Activated CD4-positive, alpha-beta memory T cell treated with anti-CD3 and anti-CD28 coated beads, Interleukin-2, amount 10 ng/mL, durations not matched to agents 7 days and 5 days (primary cell): Measurements from ENCODE around the gene PRC1. TPM values are rescaled to one million over a fixed set of nuclear protein-coding genes. Genes with fewer than 3 reads are reported as not detected.

Experiments used
- CTCF ChIA-PET: fragments of 350-600 bp; sonication (Branson Sonifier 250); formaldehyde crosslinking; loops from one replicate; lab custom pipeline; 2021; ENCODE audit warnings: antibody characterized with exemption, inconsistent platforms; lab: Charles Lee
- POLR2A ChIA-PET: fragments of 350-600 bp; sonication (Branson Sonifier 250); formaldehyde crosslinking; loops from one replicate; lab custom pipeline; 2021; ENCODE audit warnings: antibody characterized with exemption; lab: Charles Lee
- DNase-seq: peaks from one replicate; pipeline ENCODE4 v3.0.0-alpha.2; 2020
- H3K27ac Mint-ChIP-seq: one replicate; pipeline ENCODE4 v1.8.0; 2021; ENCODE audit warnings: mild to moderate bottlenecking, mixed read lengths
- H3K27me3 Mint-ChIP-seq: one replicate; pipeline ENCODE4 v1.8.0; 2021; ENCODE audit warnings: mixed read lengths
- H3K36me3 Mint-ChIP-seq: one replicate; pipeline ENCODE4 v1.8.0; 2021; ENCODE audit warnings: low read depth, mixed read lengths
- H3K4me1 Mint-ChIP-seq: one replicate; pipeline ENCODE4 v1.8.0; 2021; ENCODE audit warnings: mixed read lengths
- H3K4me3 Mint-ChIP-seq: one replicate; pipeline ENCODE4 v1.8.0; 2021; ENCODE audit warnings: mild to moderate bottlenecking, mixed read lengths
- H3K9me3 Mint-ChIP-seq: one replicate; pipeline ENCODE4 v1.8.0; 2021; ENCODE audit warnings: mixed read lengths
- total RNA-seq, 2 experiments: library from RNA; stranded (reverse); gene quantifications; one replicate each; pipeline ENCODE4 v1.2.3, GENCODE V29; 2021

The PRC1 gene, protein sequence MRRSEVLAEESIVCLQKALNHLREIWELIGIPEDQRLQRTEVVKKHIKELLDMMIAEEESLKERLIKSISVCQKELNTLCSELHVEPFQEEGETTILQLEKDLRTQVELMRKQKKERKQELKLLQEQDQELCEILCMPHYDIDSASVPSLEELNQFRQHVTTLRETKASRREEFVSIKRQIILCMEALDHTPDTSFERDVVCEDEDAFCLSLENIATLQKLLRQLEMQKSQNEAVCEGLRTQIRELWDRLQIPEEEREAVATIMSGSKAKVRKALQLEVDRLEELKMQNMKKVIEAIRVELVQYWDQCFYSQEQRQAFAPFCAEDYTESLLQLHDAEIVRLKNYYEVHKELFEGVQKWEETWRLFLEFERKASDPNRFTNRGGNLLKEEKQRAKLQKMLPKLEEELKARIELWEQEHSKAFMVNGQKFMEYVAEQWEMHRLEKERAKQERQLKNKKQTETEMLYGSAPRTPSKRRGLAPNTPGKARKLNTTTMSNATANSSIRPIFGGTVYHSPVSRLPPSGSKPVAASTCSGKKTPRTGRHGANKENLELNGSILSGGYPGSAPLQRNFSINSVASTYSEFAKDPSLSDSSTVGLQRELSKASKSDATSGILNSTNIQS
- 100 to 1,000 TPM; 158 to 167 TPM for total RNA-seq

DNA sequence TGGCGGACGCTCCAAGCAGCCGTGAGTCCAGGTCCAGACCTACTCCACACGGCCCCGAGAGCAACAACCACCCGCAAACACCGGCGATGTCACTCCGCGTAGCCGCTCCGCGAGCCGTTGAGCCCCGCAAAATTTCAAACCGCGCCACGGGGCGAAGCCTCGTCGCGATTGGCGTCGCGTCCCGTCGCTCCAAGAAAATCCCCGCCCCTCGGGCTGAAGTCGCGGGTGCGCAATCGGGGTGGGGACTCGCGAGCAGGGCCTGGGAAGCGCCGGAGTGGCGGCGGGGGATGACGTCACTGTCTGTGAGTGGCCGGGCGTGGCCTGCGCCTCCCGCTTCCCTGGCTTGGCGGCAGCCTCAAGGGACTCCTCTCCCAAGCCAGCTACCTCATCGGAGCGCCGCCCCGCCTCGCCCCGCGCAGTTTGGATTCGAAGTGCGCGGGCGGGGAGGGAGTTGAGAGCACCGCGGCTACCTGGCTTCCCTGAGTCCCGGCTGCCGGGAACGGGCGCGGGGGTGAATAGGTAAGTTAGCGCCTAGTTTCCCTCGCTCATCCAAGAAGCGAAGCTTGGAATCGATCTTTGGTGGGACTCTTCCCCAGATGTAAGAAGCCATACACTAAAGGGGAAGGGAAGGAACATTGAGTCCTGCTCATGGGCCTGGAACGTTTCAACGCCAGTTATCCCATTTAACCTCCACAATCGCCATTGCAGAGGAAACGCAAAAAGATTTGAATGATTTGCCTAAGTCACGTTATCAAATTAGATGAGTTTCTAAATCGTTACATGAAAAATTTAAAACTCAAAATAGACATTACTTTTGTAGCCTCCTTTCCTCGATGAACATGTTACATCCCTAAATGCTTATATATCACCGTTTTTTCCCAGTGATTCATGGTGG, at the start of gene PRC1:
Gene PRC1 (minus strand): TSS at position 119 of the 895 bp plus-strand sequence. CDS start 118 bp downstream, at position 1.
- no peaks in the 10 kb centered on the region for H3K9me3 Mint-ChIP-seq
- H3K4me3 Mint-ChIP-seq: peak within 1 kb of the TSS; percentile 100
- H3K36me3 Mint-ChIP-seq: peaks cover 54% of the 10 kb centered on the region
- ChIA-PET POLR2A (interaction anchor here (0.7 to 3.1 kb wide), 16 partner anchors 9 to 757 kb away, joined by 3 to 31 read pairs (median 4); partner anchors contain the start of genes BLM, RCCD1, UNC45A and VPS33B), CTCF (interaction anchor here (0.6 to 2.9 kb wide), 6 partner anchors 18 to 255 kb away, joined by 3 to 13 read pairs (median 4); partner anchors contain the start of genes HDDC3 and UNC45A)
- peaks cover 40% of the 10 kb centered on the region for H3K4me1 Mint-ChIP-seq
- peak; percentile 98 for DNase-seq
- no peaks in the 10 kb centered on the region for H3K27me3 Mint-ChIP-seq
- H3K27ac Mint-ChIP-seq: peak within 1 kb of the TSS; percentile 100

DNA sequence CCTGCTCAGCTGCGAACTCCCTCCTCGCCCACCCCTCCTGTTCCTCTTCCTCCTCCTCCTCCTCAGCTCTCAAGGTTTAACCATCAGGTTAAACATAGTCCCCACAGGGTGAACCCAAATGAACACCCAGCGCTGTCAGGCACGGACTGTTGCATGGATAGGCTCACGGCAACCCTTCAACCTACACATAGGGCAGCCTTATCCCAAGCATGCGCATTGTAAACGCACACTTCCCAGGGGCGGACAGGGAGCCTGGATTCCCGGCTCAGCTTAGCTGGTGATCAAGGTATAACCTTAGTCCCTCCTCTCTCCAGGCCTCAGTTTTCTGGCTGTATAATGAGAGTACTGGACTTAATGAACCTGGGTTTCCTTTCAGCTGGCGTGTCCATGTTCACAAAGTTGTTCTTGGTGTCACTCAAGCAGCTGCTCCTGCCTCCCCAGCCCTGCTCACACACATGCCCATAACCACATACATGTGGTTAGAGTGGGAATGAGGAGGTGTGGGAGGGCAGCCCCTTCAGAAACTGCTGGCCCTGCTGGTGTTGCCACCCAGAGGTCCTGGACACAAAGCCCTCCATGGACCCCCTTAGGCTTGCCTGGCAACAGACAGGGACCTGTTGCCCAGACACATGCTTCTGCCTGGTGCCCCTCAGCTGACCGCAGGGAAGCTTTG, 49.0 kb upstream of the PRC1 start:
- POLR2A ChIA-PET: no interaction called here
- no peak overlapping the region for H3K27ac Mint-ChIP-seq
- no peaks in the 10 kb centered on the region for H3K36me3 Mint-ChIP-seq
- H3K27me3 Mint-ChIP-seq: peaks cover 2% of the 10 kb centered on the region
- peaks cover 22% of the 10 kb centered on the region for H3K4me1 Mint-ChIP-seq
- no peaks in the 10 kb centered on the region for H3K9me3 Mint-ChIP-seq
- H3K4me3 Mint-ChIP-seq: no peak overlapping the region
- DNase-seq: no peak
- CTCF ChIA-PET: interaction anchor here (0.9 to 1.4 kb wide), 3 partner anchors 9 to 16 kb away, joined by 3 to 4 read pairs (median 3); no protein-coding TSS in a partner anchor

DNA sequence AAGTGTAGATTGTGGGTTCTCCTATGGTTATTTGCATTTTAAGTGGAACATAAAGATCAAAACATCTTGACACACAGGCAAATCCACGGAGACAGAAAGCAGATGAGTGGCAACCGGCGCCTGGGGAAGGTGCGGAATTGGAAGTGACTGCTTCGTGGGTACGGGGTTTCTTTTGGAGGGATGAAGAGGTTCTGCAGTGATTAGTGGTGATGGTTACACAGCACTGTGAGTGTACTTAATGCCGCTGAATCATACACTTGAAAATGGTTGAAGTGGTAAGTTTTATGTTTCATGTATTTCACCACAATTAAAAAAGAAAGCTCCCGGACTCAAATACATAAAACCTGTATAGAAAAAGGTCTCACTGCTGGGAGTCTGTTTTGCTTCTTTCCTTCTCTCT, 46.5 kb upstream of the PRC1 start:
- H3K4me3 Mint-ChIP-seq: no peak overlapping the region
- POLR2A ChIA-PET: no interaction called here
- CTCF ChIA-PET: interaction anchor here (1.5 to 2.1 kb wide), 3 partner anchors 8 to 15 kb away, joined by 3 to 5 read pairs (median 5); no protein-coding TSS in a partner anchor
- DNase-seq: no peak
- peaks cover 7% of the 10 kb centered on the region for H3K4me1 Mint-ChIP-seq
- H3K27me3 Mint-ChIP-seq: peaks cover 7% of the 10 kb centered on the region
- no peaks in the 10 kb centered on the region for H3K9me3 Mint-ChIP-seq
- H3K36me3 Mint-ChIP-seq: no peaks in the 10 kb centered on the region
- H3K27ac Mint-ChIP-seq: no peak overlapping the region

DNA sequence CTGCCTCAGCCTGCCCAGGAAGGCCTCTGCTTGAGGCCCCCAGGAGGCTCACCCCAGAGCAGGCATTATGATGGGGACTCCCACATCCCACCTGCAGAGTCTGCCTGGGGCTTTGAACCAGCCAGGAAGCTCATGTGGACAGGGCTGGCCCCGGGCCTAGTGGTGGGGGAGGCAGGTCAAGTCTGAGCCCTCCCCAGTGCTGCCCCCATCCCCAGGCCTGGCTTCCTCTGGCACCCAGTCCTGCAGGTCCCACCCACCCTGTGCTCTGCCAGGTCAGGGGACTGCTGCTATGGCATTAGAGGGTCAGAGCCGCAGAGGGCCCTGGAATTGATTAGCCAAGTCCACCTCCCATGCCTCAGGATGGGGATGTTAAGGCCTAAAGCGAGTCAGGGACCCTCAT, 45.7 kb upstream of the PRC1 start:
- Mint-ChIP-seq H3K4me3 (no peak overlapping the region), H3K27me3 (peaks cover 7% of the 10 kb centered on the region), H3K36me3 (no peaks in the 10 kb centered on the region), H3K4me1 (peaks cover 4% of the 10 kb centered on the region), H3K27ac (no peak overlapping the region), H3K9me3 (no peaks in the 10 kb centered on the region)
- ChIA-PET CTCF (interaction anchor here (2.1 kb wide), 1 partner anchor 10 kb away, joined by 5 read pairs; no protein-coding TSS in a partner anchor), POLR2A (no interaction called here)
- DNase-seq: no peak

DNA sequence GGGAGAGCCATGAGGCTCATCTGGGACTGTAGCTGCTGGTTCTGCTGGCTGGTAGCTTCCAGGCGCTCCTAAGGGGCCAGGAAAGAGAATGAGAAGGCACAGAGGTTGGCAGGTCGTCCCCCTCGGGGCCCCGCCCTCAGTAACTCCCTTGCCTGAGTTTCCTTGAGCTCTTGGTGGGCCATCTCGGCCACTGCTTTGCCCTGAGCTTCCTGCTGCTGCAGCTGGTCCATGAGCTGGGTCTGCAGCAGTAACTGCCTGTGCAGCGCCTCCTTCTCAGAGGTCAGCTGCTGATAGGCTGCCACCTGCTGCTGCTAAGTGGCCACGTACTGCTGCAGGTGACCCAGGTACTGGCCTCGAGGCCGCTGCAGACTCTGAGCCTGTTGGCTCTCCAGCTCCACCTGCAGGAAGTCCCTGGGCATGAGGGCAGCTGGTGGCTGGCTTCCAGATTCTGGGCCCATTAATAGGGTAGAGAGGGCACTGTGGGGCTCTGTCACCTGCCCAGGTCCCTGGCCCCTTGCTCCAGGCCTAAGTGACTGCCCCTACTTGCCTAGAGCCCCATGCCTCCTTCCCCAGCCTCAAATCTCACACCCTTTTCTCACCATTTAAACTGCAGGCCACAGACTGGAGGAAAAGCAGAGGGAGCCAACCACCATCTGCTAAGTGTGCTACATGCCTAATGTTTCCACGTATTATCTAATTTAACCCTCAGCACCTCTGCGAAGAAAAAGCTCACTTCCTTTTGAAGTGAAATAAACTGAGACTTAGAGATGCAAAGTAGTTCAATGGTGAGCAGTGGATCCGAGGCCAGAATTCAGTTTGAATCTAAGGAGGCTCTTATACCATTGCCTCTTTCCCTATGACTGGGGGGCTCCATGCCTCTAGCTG, 38.8 kb upstream of the PRC1 start:
- H3K9me3 Mint-ChIP-seq: no peaks in the 10 kb centered on the region
- H3K4me3 Mint-ChIP-seq: no peak overlapping the region
- H3K27ac Mint-ChIP-seq: no peak overlapping the region
- H3K4me1 Mint-ChIP-seq: peaks cover 4% of the 10 kb centered on the region
- peak; percentile 69 for DNase-seq
- CTCF ChIA-PET: interaction anchor here (0.6 to 2.6 kb wide), 31 partner anchors 8 to 239 kb away, joined by 3 to 23 read pairs (median 4); partner anchors contain the start of genes PRC1, UNC45A and VPS33B
- POLR2A ChIA-PET: interaction anchor here (0.7 to 1.4 kb wide), 6 partner anchors 9 to 98 kb away, joined by 3 to 8 read pairs (median 4); partner anchors contain the start of genes PRC1, UNC45A and VPS33B
- no peaks in the 10 kb centered on the region for H3K36me3 Mint-ChIP-seq
- H3K27me3 Mint-ChIP-seq: peaks cover 5% of the 10 kb centered on the region

DNA sequence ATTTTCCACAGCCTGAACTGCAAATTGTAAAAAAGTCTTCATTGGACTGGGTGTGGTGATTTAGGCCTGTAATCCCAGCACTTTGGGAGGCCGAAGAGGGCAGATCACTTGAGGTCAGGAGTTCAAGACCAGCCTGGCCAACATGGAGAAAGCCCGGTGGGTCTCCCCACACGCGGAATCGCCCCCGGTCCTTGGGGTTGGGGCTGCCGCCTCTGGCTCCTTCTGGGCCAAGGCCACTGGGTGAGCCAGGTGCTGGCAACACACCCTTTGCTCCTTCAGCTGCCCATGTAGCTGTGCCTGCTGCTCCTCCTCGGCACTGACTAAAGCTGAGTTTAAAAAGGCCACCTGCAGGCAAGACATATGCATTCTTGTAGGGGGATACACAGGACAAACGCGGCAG, 37.5 kb upstream of the PRC1 start:
- DNase-seq: no peak
- Mint-ChIP-seq H3K4me3 (no peak overlapping the region), H3K4me1 (peaks cover 4% of the 10 kb centered on the region), H3K27ac (no peak overlapping the region), H3K27me3 (no peaks in the 10 kb centered on the region), H3K36me3 (no peaks in the 10 kb centered on the region), H3K9me3 (no peaks in the 10 kb centered on the region)
- CTCF ChIA-PET: interaction anchor here (2.6 kb wide), 1 partner anchor 24 kb away, joined by 10 read pairs; no protein-coding TSS in a partner anchor
- POLR2A ChIA-PET: interaction anchor here (1.0 kb wide), 1 partner anchor 7 kb away, joined by 3 read pairs; no protein-coding TSS in a partner anchor

DNA sequence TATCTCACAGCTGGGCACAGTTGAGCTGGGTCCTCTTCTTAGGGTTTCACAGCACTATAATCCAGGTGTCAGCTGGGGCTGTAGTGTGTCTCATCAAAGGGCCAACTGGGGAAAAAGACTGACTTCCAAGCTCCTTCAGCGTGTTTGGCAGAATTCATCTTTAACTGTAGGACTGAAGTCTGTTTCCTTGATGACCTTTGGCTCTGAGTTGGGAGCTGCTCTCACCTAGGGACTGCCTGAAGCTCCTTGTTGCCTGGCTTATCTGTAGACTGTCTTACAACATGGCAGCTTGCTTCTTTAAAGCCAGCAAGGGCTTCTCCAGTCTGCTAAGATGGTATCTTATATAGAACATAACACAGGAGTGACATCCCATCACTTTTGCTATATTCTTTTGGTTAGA, 33.3 kb upstream of the PRC1 start:
- no peaks in the 10 kb centered on the region for H3K27me3 Mint-ChIP-seq
- no peak overlapping the region for H3K4me3 Mint-ChIP-seq
- POLR2A ChIA-PET: no interaction called here
- H3K36me3 Mint-ChIP-seq: no peaks in the 10 kb centered on the region
- CTCF ChIA-PET: interaction anchor here (1.1 kb wide), 1 partner anchor 16 kb away, joined by 3 read pairs; no protein-coding TSS in a partner anchor
- peaks cover 8% of the 10 kb centered on the region for H3K4me1 Mint-ChIP-seq
- DNase-seq: no peak
- H3K9me3 Mint-ChIP-seq: no peaks in the 10 kb centered on the region
- H3K27ac Mint-ChIP-seq: no peak overlapping the region

DNA sequence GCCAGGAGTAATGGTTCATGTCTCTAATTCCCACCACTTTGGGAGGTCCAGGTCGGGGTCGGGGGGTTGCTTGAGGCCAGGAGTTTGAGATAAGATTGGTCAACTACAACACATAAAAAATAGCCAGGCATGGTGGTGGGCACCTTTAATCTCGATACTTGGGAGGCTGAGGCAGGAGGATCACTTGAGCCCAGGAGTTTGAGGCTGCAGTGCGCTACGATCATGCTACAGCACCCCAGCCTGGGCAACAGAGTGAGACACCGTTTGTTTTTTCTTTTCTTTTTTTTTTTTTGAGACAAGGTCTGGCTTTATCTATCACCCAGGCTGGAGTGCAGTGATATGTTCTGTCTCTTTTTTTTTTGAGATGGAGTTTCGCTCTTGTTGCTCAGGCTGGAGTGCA, 29.4 kb upstream of the PRC1 start:
- Mint-ChIP-seq H3K9me3 (no peaks in the 10 kb centered on the region), H3K36me3 (peaks cover 14% of the 10 kb centered on the region), H3K4me3 (no peak overlapping the region), H3K27ac (no peak overlapping the region), H3K4me1 (peaks cover 35% of the 10 kb centered on the region), H3K27me3 (no peaks in the 10 kb centered on the region)
- DNase-seq: no peak
- ChIA-PET POLR2A (interaction anchor here (1.5 kb wide), 1 partner anchor 94 kb away, joined by 3 read pairs; no protein-coding TSS in a partner anchor), CTCF (interaction anchor here (1.4 to 4.8 kb wide), 2 partner anchors 10 kb away, joined by 8 to 23 read pairs; no protein-coding TSS in a partner anchor)

DNA sequence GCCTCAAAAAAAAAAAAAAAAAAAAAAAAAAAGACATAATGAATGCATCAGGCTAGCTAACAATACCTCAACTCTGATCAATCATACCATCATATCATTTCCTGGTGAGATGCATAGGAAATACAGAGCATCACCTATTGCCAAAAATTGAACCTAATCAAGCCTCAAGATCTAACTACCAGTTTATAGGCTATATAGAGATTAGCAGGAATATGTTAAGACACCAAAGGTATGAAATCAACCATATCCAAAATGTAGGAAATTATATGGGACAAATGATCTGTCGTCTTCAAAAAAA, 28.4 kb upstream of the PRC1 start:
- Mint-ChIP-seq H3K27me3 (no peaks in the 10 kb centered on the region), H3K36me3 (peaks cover 18% of the 10 kb centered on the region), H3K27ac (peak overlapping the region; percentile 85)

DNA sequence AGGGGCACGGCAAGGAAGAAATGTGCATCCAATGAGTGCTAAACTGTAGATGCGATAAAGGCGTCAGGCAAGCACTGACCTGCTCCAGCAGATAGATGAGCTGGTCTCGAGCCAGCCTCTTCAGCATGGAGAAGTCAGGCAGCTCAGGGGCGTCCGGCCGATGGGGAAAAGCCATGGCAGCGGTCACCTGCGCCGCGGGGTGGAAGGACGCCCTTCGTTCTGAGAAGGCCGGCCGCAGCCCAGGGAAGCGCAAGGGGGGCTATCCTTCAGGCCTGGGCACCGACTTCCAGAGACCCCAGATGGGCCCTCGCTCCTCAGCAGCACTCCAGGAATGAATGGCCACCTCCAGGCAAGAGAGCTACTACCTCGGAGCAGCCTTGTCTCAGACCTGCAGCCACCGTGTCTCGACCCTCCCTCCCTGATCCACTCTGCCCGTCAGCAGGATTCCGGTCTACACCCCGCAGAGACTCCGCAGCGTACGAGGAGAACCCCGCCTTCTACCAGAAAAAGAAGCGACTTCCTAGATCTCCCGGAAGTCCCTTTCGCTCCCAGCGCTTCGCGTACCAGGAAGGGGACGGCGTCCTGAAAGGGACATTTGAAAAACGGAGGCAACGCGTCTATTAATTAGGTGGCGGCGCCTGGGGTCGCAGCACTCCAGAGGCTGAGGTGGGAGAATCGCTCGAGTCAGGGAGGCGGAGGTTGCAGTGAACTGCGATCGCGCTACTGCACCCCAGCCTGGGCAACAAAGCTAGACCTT, 27.9 kb upstream of the PRC1 start, which contains the start of gene VPS33B:
Gene VPS33B (minus strand): TSS at position 520 of the 757 bp plus-strand sequence. CDS start 345 bp downstream, at position 175.
- Mint-ChIP-seq H3K9me3 (no peaks in the 10 kb centered on the region), H3K27me3 (no peaks in the 10 kb centered on the region), H3K36me3 (peaks cover 21% of the 10 kb centered on the region), H3K27ac (peak within 1 kb of the TSS; percentile 85), H3K4me3 (peak within 1 kb of the TSS; percentile 89), H3K4me1 (peaks cover 46% of the 10 kb centered on the region)
- ChIA-PET CTCF (interaction anchor here (0.7 to 4.8 kb wide), 6 partner anchors 11 to 90 kb away, joined by 3 to 23 read pairs (median 6); partner anchors contain the start of genes HDDC3 and UNC45A), POLR2A (interaction anchor here (1.2 to 2.5 kb wide), 11 partner anchors 8 to 92 kb away, joined by 3 to 20 read pairs (median 4); partner anchors contain the start of genes PRC1 and RCCD1)
- DNase-seq: peak; percentile 81

More for the DNA sequence above, 28.4 kb upstream of the PRC1 start:
- ChIA-PET CTCF (interaction anchor here (0.9 to 4.8 kb wide), 3 partner anchors 11 to 90 kb away, joined by 3 to 23 read pairs (median 8); partner anchors contain the start of gene HDDC3), POLR2A (interaction anchor here (1.2 to 2.5 kb wide), 9 partner anchors 7 to 93 kb away, joined by 3 to 20 read pairs (median 4); partner anchors contain the start of genes PRC1 and RCCD1)
- no peak for DNase-seq
- peaks cover 43% of the 10 kb centered on the region for H3K4me1 Mint-ChIP-seq
- peak overlapping the region; percentile 89 for H3K4me3 Mint-ChIP-seq
- H3K9me3 Mint-ChIP-seq: no peaks in the 10 kb centered on the region
